Parathyroid adenoma (tissue), 2 donors: ENCODE measurements around the gene IZUMO1.

Experiments
- H2AFZ ChIP-seq: fragments of 300-600 bp; sonication (generic); one replicate; pipeline ENCODE4 v1.7.0; 2017; ENCODE audit warnings: antibody characterized with exemption, mild to moderate bottlenecking
- H3K27ac ChIP-seq: fragments of 300-600 bp; sonication (generic); one replicate; pipeline ENCODE4 v1.7.0; 2017
- H3K27me3 ChIP-seq: fragments of 300-600 bp; sonication (generic); one replicate; pipeline ENCODE4 v1.7.0; 2017; ENCODE audit warnings: low read length; ENCODE audit not compliant: control insufficient read depth, insufficient read depth
- H3K36me3 ChIP-seq: fragments of 300-600 bp; sonication (generic); one replicate; pipeline ENCODE4 v1.7.0; 2017; ENCODE audit warnings: low read length; ENCODE audit not compliant: control insufficient read depth, insufficient read depth
- H3K4me1 ChIP-seq: fragments of 300-600 bp; sonication (generic); one replicate; pipeline ENCODE4 v1.7.0; 2017; ENCODE audit warnings: control low read depth
- H3K4me2 ChIP-seq: fragments of 300-600 bp; sonication (generic); one replicate; pipeline ENCODE4 v1.7.0; 2017; ENCODE audit warnings: low read length
- H3K4me3 ChIP-seq: fragments of 300-600 bp; sonication (generic); one replicate; pipeline ENCODE4 v1.7.0; 2017; ENCODE audit warnings: low read depth, low read length
- H3K79me2 ChIP-seq: fragments of 300-600 bp; sonication (generic); one replicate; pipeline ENCODE4 v1.7.0; 2017; ENCODE audit warnings: control low read depth
- H3K9ac ChIP-seq: fragments of 300-600 bp; sonication (generic); one replicate; pipeline ENCODE4 v1.7.0; 2017; ENCODE audit warnings: mild to moderate bottlenecking
- H3K9me3 ChIP-seq: fragments of 300-600 bp; sonication (generic); one replicate; pipeline ENCODE4 v1.7.0; 2017; ENCODE audit warnings: low read length; ENCODE audit not compliant: control insufficient read depth
- TF ChIP-seq, protein P1 (sequence below): fragments of 300-600 bp; sonication (generic); IDR thresholded peaks from one replicate; pipeline ENCODE4 v1.7.0; 2017; ENCODE audit warnings: antibody characterized with exemption, mild to moderate bottlenecking
- donor health status: primary hyperparathyroidism.

IZUMO1 gene

GRCh38 chr19:48741129-48741999 lies 5.3 kb downstream of the IZUMO1 start:
- peak overlapping the region; percentile 39 for H3K4me3 ChIP-seq

GRCh38 chr19:48740164-48740972 lies 6.3 kb downstream of the IZUMO1 start, which contains the start of gene RASIP1:
Gene RASIP1 (minus strand): TSS chr19:48740610. CDS start chr19:48740282, 328 bp downstream.
- peak within 1 kb of the TSS; percentile 41 for H3K4me3 ChIP-seq
- no peaks in the 10 kb centered on the region for H3K79me2 ChIP-seq
- TF ChIP-seq, protein P1, sequence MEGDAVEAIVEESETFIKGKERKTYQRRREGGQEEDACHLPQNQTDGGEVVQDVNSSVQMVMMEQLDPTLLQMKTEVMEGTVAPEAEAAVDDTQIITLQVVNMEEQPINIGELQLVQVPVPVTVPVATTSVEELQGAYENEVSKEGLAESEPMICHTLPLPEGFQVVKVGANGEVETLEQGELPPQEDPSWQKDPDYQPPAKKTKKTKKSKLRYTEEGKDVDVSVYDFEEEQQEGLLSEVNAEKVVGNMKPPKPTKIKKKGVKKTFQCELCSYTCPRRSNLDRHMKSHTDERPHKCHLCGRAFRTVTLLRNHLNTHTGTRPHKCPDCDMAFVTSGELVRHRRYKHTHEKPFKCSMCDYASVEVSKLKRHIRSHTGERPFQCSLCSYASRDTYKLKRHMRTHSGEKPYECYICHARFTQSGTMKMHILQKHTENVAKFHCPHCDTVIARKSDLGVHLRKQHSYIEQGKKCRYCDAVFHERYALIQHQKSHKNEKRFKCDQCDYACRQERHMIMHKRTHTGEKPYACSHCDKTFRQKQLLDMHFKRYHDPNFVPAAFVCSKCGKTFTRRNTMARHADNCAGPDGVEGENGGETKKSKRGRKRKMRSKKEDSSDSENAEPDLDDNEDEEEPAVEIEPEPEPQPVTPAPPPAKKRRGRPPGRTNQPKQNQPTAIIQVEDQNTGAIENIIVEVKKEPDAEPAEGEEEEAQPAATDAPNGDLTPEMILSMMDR: no peak
- H3K27ac ChIP-seq: peak within 1 kb of the TSS; percentile 58
- H3K9me3 ChIP-seq: no peaks in the 10 kb centered on the region
- H3K4me2 ChIP-seq: peak within 1 kb of the TSS; percentile 54
- no peaks in the 10 kb centered on the region for H3K27me3 ChIP-seq
- H3K9ac ChIP-seq: peak within 1 kb of the TSS; percentile 17
- H2AFZ ChIP-seq: peak within 1 kb of the TSS; percentile 92
- no peaks in the 10 kb centered on the region for H3K4me1 ChIP-seq
- H3K36me3 ChIP-seq: no peaks in the 10 kb centered on the region

More at GRCh38 chr19:48741129-48741999, 5.3 kb downstream of the IZUMO1 start:
- H3K9ac ChIP-seq: no peak overlapping the region
- H3K79me2 ChIP-seq: no peaks in the 10 kb centered on the region
- H3K27ac ChIP-seq: peak overlapping the region; percentile 19
- H2AFZ ChIP-seq: no peak overlapping the region
- no peaks in the 10 kb centered on the region for H3K9me3 ChIP-seq
- no peaks in the 10 kb centered on the region for H3K36me3 ChIP-seq
- no peaks in the 10 kb centered on the region for H3K4me1 ChIP-seq
- H3K4me2 ChIP-seq: peak overlapping the region; percentile 22
- no peaks in the 10 kb centered on the region for H3K27me3 ChIP-seq
- TF ChIP-seq, protein P1: no peak

DNA sequence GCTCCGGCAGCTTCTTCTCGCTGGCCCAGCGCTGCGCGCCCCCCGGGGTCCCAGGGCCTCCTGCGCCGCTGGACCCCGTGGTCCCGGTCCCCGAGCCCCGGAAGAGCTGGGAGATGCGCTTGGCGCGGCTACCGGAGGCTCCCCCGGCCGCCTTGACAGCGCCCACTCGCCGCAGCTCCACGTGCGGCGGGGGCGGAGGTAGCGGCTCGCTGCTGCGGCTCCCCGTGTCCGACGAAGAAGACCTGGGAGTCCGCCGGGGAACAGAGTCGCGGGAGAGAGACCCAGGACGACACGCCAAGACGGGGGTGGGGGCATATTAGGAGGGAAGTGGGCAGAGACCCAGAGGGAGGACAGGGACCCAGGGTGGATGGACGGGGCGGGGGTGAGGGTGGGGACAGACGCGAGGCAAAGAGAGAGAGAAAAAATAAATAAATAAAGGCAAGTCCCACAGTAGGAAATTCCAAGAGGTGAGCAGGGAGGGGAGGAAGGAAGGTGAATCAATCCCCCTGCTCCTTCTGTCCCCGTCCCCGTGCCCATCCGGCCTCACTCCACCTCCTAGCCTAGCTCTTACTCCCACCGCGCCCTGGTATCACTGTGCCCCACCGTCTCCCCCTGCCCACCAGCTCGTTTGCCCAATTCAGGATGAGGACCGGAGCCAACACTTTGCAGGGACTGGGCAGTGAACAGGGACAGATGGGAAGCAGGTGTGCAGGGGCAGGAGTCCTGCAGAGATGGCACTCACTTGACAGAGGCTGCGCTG lies 7.1 kb downstream of the IZUMO1 start:
- TF ChIP-seq, protein P1: no peak
- H3K4me1 ChIP-seq: no peaks in the 10 kb centered on the region

DNA sequence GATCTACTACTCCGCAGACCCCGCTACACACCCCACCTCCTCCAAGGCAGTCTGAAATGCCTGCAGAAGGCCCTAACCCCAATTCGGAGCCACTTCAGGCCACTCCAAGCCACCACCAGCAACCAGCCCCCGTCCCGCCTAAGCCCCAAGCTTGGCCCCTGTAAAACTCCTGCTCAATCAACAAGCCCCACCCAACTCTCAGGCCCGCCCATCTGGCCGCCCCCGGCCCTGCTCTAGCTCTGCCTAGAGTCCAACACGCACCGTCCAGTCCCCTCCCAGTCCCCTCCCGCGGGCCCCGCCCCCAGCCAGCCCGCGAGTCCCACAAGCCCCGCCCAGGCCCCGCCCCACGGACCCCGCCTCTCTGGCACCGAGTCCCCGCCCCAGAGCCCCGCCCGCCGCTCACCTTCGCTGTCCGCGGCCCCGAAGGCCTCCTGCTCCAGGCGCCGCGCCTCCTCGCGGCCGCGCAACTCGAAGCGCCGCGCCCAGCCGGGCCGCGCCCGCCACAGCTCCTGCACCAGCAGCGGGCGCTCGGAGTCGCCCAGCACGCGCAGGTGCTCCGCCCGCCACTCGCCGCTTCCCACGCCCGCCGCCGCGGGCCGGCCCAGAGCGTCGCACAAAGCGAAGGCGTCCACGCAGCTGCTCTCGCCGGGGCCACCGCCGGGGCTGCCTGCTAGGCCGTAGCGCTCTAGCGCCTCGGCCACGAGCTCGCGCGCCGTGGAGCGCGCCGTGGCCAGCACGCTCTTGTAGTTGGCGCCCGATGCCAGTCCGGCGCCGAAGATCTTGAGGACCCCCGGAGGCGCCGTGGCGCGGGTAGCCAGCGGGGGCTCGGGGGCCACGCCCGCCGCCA lies 7.9 kb downstream of the IZUMO1 start:
- no peaks in the 10 kb centered on the region for H3K9me3 ChIP-seq
- TF ChIP-seq, protein P1: peak; percentile 25
- peak overlapping the region; percentile 65 for H3K4me2 ChIP-seq
- no peaks in the 10 kb centered on the region for H3K27me3 ChIP-seq
- H3K36me3 ChIP-seq: no peaks in the 10 kb centered on the region
- H3K27ac ChIP-seq: peak overlapping the region; percentile 50
- H3K4me1 ChIP-seq: no peaks in the 10 kb centered on the region
- peak overlapping the region; percentile 17 for H3K9ac ChIP-seq
- no peaks in the 10 kb centered on the region for H3K79me2 ChIP-seq
- peak overlapping the region; percentile 92 for H2AFZ ChIP-seq
- H3K4me3 ChIP-seq: peak overlapping the region; percentile 41

More for the DNA sequence above, 7.1 kb downstream of the IZUMO1 start:
- Histone ChIP-seq H3K27ac (peak overlapping the region; percentile 58), H3K79me2 (no peaks in the 10 kb centered on the region), H3K4me3 (peak overlapping the region; percentile 41), H3K27me3 (no peaks in the 10 kb centered on the region), H3K4me2 (peak overlapping the region; percentile 54), H3K9ac (peak overlapping the region; percentile 17), H3K9me3 (no peaks in the 10 kb centered on the region), H2AFZ (peak overlapping the region; percentile 92), H3K36me3 (no peaks in the 10 kb centered on the region)
